Right ventricle myocardium superior (tissue), 1 donor: ENCODE data around the gene HGS. TPM values are rescaled to one million over a fixed set of nuclear protein-coding genes. Genes with fewer than 3 reads are reported as not detected.

Experiments
- ATAC-seq: fragments of 200-7000 bp; cut with Tn5 transposase; one replicate; pipeline ENCODE4 v1.9.1; 2020; ENCODE audit warnings: mild to moderate bottlenecking; ENCODE audit not compliant: poor library complexity
- DNase-seq: peaks from one replicate; pipeline ENCODE4 v3.0.0-alpha.2; 2020
- intact Hi-C: fragments of 100-400 bp; cut with DNase I; formaldehyde crosslinking; loops from one replicate; pipeline ENCODE4 v1.11.2; 2022
- long read RNA-seq: library from polyadenylated mRNA; unstranded; transcript quantifications from one replicate; pipeline ENCODE4 v2.0.0, GENCODE V29; 2021
- total RNA-seq: library from RNA; stranded (reverse); fragmentation: NEBNext Ultra II Directional; extraction: Animal tissue kit (Norgen Biotek cat#: 25700); gene quantifications from one replicate; pipeline ENCODE4 v1.2.1, GENCODE V29; 2021
- donor health status: DM: no; HTN: yes; CAD: no; lungs with severe emphysema.

The HGS gene, protein sequence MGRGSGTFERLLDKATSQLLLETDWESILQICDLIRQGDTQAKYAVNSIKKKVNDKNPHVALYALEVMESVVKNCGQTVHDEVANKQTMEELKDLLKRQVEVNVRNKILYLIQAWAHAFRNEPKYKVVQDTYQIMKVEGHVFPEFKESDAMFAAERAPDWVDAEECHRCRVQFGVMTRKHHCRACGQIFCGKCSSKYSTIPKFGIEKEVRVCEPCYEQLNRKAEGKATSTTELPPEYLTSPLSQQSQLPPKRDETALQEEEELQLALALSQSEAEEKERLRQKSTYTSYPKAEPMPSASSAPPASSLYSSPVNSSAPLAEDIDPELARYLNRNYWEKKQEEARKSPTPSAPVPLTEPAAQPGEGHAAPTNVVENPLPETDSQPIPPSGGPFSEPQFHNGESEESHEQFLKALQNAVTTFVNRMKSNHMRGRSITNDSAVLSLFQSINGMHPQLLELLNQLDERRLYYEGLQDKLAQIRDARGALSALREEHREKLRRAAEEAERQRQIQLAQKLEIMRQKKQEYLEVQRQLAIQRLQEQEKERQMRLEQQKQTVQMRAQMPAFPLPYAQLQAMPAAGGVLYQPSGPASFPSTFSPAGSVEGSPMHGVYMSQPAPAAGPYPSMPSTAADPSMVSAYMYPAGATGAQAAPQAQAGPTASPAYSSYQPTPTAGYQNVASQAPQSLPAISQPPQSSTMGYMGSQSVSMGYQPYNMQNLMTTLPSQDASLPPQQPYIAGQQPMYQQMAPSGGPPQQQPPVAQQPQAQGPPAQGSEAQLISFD
- 34.5 TPM for total RNA-seq
- long read RNA-seq, transcript HGS-201 (22 exons, 2,970 nt) = major isoform, 131 of 214 reads
- long read RNA-seq, partial matches to known transcripts = 51 of 214 reads
- long read RNA-seq, other reads (novel, unspliced or antisense) = 32 of 214 reads

DNA sequence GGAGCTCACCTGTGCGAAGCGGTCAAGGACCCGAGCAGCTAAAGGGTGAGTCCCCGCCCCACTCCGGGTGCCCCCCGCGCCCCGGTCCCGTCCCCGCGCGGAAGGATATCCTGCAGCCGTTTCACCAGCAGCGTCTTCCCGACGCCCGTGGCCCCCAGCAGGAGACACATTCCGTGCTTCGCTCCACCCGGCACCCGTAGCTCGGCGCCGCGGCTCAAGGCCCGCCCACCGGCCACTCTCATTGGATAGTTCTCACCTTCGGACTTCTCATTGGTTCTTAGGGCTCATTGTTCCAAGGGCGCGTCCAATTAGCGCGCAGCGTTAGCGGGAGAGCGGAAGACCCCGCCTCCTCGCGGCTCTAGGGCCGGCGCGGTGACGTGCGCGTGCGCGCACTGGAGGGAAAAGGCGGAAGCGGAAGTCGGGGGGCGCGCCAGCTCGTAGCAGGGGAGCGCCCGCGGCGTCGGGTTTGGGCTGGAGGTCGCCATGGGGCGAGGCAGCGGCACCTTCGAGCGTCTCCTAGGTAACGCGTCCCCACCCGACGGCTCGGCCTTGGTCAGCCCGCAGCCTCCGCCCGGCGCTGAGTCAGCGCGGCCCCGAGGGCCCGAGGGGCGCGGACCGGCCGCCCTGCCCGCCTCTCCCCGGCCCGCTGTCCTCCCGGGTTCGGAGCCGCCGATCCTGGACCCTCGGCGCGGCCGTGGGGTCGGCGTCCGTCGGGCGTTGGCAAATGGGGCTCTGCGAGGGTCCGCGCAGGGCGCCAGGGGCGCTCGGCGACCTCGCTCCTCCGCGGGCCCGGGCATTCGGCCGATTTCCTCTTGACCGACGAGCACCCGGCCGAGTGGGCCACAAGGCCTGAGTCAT is at the start of gene HGS, which contains the start of gene ARL16:
TSS of gene HGS (plus strand) at position 428 of the 858 bp plus-strand sequence. CDS start at position 484, 56 bp downstream.
TSS of gene ARL16 (minus strand) at position 214 of the 858 bp plus-strand sequence. CDS start at position 170, 44 bp downstream.
- intact Hi-C loops = no loop called here
- peak; percentile 99 for ATAC-seq
- peak; percentile 99 for DNase-seq

DNA sequence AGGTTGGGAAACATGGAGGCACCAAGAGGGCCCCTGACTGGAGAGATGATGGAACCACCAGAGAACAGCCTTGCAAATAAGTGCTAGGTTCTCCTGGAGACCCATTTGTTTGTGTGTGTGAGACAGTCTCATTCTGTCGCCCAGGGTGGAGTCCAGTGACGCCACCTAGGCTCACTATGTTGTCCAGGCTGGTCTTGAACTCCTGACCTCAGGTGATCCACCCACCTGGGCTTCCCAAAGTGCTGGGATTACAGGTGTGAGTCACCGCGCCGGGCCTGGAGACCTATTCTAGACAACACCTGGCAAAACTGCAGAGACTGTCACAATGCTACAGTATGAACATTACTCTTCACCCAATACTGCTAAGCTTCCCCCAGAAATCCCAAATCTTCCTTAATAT is 48.4 kb upstream of the HGS start:
- DNase-seq (no peak), ATAC-seq (no peak)
- intact Hi-C loops = no loop called here

DNA sequence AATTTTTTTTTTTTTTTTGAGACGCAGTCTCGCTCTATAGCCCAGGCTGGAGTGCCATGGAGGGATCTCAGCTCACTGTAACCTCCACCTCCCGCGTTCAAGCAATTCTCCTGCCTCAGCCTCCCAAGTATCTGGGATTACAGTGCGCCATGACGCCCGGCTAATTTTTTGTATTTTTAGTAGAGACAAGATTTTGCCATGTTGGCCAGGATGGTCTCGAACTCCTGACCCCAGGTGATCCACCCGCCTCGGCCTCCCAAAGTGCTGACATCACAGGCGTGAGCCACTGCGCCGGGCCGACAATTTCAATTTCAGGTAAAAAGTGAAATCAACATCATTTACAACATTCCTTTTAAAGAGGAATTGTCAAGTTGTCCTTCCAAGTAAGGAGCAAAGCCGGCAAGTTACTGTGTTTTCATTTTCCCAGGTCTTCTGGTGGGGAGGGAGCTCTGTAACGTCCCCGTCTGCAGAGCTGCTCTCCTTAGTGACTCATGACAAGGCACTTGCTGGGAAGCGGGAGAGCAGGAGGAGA is 47.8 kb upstream of the HGS start:
- DNase-seq = no peak
- ATAC-seq = peak; percentile 42
- intact Hi-C loops = no loop called here

DNA sequence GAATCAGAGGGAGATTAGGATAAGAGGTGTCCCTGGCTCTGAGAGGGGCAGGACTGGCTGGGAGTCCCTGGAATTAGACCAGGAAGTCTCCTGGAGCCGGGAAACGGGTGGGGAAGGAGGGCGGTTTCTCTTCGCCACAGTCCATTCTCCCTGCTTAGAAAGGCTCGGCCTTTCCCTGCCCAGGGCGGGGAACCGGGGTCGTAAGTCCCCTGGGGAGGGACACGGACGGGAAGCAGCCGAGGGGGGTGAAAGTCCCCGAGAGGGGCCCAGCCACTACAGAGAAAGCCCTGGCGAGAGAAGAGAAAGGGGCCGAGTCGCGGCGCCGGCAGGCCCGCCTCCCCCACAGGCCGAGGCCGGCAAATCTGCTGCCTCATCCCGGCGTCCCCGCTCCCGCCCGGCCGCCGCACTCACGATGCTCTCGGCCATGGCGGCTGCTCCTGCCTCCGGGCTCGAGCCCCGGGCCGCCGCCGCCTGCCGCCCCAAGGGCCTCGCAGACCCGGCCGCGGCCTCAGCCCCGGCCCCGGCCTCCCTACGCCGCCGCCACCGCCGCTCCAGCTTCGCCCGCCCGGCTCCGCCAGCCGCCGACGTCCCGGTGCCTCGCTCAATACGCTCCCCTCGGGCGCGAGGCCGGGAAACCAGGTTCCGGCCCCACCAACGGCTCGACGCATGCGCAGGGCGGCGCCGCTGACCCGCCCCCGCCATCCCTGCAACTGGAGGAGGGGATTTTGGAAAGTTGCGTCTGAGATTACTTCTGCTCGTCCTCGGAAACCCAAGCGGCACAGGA is 47.1 kb upstream of the HGS start, which contains the start of the genes NPLOC4 and TSPAN10:
TSS of gene NPLOC4 (minus strand) at position 608 of the 784 bp plus-strand sequence. CDS start at position 426, 182 bp downstream.
TSS of gene TSPAN10 (plus strand) at position 692 of the 784 bp plus-strand sequence. CDS start 5,217 bp downstream, outside the sequence.
- intact Hi-C loops = no loop called here
- DNase-seq (peak; percentile 92), ATAC-seq (peak; percentile 92)

DNA sequence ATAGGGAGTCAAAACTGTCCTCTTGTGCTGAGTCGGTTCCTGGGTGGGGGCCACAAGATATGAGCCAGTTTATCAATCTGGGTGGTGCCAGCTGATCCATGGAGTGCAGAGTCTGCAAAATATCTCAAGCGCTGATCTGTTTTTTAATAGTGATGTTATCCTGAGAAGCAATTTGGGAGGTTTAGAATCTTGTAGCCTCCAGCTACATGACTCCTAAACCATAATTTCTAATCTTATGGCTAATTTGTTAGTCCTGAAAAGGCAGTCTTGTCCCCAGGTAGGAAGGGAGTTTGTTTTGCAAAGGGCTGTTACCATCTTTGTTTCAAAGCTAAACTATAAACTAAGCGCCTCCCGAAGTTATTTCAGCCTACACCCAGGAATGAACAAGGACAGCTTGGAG is 45.1 kb upstream of the HGS start:
- intact Hi-C loops = no loop called here
- DNase-seq = no peak
- no peak for ATAC-seq

DNA sequence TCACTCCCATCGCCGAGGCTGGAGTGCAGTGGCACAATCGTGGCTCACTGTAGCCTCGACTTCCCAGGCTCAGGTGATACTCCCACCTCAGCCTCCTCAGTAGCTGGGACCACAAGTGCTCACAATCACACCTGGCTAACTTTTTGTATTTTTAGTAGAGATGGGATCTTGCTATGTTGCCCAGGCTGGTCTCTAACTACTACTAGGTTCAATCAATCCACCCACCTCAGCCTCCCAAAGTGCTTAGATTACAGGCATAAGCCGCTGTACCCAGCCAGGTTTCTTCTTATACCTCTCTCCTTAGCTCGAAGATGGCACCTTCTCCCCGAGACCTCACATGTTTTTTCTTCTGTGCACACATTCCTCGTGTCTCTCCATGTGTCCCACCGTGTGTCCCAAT is 43.8 kb upstream of the HGS start:
- DNase-seq (no peak), ATAC-seq (no peak)
- intact Hi-C loops = no loop called here

DNA sequence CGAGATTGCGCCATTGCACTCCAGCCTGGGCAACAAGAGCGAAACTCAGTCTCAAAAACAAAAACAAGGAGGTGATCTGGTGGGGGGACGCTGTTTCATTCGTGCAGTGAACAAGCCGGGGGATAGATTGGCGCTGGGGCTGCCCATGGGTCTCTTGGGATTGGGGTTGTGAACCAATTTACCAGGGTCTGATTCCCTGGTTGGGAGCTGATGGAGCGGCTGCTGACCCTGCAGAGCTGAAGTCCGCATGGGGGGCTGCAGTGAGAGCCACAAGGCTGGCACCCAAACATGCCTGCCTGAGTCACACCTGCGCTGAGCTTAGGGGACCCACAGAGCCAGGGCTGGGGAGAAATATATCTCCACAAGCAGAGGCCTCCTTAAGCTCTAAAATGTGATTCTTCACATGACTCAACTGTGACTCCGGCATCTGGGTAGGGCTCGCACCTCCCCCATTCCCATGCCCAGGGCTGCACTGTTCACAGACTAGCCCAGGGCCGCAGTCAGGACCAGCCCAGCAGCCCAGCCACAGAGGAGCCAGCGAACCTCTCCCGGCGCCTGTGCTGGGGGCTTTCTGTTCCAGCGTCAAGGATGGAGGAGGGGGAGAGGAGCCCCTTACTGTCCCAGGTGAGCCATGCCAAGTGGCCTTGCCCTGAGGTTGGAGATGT is 41.9 kb upstream of the HGS start:
- ATAC-seq (no peak), DNase-seq (no peak)
- intact Hi-C loops = no loop called here

DNA sequence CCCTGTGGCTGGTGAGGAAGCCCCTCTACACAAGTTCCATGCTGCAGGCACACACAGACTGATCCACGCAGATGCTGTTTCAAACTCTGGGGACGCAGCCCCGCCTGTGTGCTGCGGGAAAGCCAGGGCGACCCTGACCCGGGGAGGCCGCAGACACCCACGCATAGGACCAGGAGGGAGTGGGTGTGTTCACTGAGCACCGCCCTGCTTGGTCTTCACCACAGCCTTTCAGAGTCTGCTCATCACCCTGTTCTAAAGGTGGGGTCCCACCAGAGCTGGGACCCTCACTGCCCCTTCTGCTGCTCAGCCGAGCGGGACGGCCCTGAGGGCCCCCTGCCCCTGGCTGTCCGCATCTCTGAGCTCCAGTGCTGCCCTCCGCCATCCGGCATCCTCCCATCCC is 39.3 kb upstream of the HGS start:
- ATAC-seq = no peak
- intact Hi-C loops = no loop called here

DNA sequence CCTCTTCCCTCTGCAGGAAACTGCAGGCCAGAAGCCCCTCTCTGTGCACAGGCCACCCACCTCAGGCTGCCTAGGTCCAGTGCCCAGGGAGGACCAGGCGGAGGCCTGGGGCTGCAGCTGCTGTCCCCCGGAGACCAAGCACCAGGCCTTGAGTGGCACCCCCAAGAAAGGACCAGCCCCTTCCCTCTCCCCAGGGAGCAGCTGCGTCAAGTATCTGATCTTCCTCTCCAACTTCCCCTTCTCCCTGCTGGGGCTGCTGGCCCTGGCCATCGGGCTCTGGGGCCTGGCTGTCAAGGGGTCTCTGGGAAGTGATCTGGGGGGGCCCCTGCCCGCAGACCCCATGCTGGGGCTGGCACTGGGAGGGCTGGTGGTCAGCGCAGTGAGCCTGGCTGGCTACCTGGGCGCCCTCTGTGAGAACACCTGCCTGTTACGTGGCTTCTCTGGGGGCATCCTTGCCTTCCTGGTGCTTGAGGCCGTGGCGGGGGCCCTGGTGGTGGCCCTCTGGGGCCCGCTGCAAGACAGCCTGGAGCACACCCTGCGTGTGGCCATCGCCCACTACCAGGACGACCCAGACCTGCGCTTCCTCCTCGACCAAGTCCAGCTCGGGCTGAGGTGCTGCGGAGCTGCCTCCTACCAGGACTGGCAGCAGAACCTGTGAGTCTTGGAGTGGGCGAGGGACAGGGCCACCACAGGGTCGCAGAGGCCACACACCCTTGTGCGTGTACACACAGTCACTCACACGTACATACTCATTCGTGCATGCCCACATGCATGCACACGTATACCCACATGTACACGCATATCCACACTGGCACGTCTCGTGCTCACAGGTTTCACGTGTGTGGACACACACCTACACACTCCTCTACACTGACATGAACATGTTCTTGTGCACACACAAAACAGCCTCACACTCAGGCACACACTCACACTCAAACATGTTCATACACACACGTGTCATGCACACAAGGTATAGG is 38.5 kb upstream of the HGS start:
- intact Hi-C loops = no loop called here
- DNase-seq (no peak), ATAC-seq (no peak)

More for the DNA sequence above, 39.3 kb upstream of the HGS start:
- no peak for DNase-seq

DNA sequence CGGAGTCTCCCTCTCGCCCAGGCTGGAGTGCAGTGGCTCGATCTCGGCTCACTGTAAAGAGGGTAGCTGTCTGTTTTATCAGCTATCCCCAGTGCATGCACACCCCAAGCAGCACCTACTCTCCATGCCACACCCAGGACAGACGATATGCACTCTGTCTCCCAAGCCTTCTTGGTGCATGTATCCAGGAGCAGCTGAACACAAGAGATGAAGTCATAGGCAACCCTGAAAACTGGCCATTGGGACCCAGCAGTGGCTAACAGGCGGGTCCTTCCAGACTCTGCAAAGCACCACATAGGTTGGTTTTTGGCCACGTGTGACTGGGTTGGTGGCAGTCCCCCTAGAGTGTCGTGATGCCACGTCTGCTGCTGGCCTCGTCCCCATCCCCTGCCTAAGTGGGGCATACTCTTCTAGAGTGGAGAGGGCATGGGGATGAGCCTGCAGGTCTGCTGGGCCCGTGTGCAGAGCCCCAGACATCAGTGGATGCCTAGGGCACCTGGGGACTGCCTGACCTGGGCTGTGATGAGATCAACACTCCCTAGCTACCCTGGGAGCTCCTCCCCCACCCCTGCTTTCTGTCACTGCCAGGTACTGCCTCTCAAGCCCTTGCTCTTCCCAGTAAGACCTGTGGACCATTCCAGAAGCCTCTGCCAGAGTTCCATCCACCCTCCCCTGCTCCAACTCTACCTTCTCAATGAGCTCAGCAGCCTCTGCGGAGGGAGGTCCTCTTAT is 36.8 kb upstream of the HGS start:
- ATAC-seq (no peak), DNase-seq (no peak)
- intact Hi-C loops = no loop called here

DNA sequence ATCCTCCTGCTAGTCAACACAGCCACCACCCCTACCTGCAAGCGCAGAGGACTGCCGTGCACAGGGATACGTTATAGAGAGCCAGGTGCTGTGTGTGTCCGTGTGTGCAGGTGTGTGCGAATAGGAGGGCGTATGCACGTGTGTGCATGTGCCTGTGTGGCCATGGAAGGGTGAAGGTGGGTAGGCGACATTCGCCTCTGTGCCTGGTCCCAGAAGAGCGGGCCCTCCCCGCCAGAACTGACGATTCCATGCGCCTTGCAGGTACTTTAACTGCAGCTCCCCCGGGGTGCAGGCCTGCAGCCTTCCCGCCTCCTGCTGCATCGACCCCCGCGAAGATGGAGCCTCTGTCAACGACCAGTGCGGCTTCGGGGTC is 36.2 kb upstream of the HGS start:
- no peak for ATAC-seq
- intact Hi-C loops = no loop called here
- DNase-seq = no peak

DNA sequence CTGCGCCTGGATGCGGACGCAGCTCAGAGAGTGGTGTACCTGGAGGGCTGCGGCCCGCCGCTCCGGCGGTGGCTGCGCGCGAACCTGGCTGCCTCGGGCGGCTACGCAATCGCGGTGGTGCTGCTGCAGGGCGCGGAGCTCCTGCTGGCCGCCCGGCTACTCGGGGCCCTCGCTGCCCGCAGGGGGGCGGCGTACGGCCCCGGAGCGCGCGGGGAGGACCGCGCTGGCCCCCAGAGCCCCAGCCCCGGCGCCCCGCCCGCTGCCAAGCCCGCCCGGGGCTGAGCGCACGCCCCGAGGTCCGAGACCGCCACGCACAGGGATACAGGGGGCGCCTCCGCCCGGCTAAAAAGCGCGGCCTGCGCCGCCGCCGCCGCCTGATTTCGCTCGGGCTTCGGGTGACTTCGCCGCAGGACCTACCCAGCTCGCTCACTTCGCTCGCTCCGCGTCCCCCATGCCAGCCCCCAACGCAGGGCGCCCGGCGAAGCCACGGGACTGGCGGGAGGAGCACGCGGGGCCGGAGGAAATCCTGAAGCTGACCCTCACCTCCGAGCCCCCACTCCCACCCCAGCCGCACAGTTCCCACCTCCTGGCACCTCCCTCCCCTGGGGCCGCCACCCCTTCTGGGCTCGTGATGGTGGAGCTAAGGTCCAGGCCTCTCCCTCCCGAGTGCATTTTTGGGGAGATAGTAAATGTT is 35.7 kb upstream of the HGS start:
- ATAC-seq (no peak), DNase-seq (no peak)
- intact Hi-C loops = no loop called here

DNA sequence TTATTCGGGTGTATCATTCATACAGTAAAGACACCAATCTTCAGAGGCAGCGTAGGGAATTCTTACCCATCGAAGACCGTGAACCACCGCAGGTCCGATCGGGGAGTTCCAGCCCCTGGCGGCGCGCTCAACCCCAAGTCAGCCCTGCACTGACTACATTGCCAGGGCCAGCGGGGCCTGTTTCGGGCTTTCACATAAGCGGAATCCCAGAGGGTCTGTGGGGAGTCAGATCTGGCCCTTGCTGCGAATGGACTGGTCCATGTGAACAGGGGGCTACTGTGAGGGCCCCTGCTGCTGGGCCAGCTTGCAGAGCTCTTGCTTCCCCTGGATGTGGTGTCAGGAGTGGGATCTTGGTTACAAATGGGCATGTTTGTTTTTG is 35.1 kb upstream of the HGS start:
- intact Hi-C loops = no loop called here
- ATAC-seq = no peak
- no peak for DNase-seq

DNA sequence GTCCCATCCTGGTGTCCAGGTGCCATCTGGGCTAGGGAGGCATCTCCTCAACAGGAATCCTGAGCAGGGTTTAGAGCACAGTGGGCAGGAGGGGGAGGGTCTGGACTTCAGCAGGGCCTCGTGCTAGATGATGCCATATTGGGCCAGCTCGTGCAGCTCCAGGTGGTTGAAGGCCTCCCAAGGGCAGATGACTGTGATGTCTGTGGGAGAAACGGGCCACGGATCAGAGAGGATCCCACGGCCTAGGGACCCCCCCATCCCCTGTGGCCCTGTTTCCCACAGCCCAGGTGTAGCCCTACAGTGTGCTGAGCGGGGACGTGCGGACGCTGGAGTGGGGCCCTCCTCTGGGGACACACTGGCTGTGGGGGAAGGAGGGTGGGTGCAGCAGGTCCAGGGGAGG is 32.9 kb upstream of the HGS start:
- DNase-seq = no peak
- no peak for ATAC-seq
- intact Hi-C loops = no loop called here

DNA sequence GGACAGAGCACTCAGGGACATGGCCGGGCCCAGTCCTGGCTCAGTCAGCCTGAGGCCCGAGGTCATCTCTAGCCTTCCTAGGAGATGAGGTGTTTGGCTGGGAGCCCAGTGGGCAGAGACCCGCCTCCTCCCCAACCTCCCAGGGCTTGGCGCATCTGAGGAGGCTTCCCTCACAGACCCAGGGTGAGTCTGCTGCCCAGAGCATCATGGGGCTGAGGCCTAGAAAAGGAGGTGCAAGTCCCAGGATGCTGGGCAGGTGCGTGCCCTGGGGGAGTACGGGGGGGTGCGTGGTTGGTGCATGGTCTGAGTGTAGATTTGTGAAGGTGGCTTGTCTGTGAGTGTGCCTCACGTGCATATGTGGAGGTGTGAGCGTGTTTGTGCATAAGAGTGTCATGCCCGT is 32.1 kb upstream of the HGS start:
- intact Hi-C loops = no loop called here
- DNase-seq (no peak), ATAC-seq (no peak)
